GM21825 (cell line): ENCODE measurements around the gene MRPS33.
A peak's percentile ranks its signal among the peaks of the same experiment; 100 is the strongest.
"Not testable (repeated sequence)": the region's sequence is repeated elsewhere in the genome, so short reads cannot be mapped to it uniquely, and the experiment has no call there.

Experiments used
- ATAC-seq: cut with Tn5 transposase; IDR thresholded peaks from one replicate; pipeline ENCODE4 v1.9.1; 2021; ENCODE audit warnings: mild to moderate bottlenecking, moderate library complexity; ENCODE audit not compliant: unreplicated experiment

MRPS33 gene

GRCh38 chr7:141014524-141015395, at the start of gene MRPS33:
Gene MRPS33, minus strand, starts transcription at chr7:141014952. Its CDS starts 4,319 bp downstream, at chr7:141010633.
- ATAC-seq, result peak; percentile 99

DNA sequence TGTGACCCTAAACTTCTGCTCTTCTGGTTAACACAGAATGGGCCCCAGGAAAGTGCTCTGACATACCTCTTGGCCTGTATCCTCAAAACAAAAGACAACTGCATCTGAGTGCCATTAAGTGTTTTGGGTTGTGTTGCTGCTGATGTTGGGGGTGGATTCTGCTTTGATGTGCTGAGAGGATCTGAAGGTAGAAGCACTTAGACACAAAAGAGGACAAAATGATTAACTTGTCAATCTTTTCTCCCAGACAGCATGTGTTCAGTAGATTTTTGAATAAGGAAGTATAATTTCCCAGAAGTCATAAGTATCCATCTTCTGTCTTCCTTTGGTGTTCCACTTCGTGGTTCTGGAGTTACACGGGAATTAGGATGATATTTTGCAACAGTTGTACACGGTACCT, 43.0 kb upstream of the MRPS33 start:
- ATAC-seq, result no peak

- no peak for ATAC-seq
These were observed 40.4 kb upstream of the MRPS33 start for GRCh38 chr7:141055146-141055545.

- no peak for ATAC-seq
These were observed 38.9 kb upstream of the MRPS33 start for GRCh38 chr7:141053626-141054025.

- no peak for ATAC-seq
These were observed 31.3 kb upstream of the MRPS33 start for GRCh38 chr7:141045842-141046620.

DNA sequence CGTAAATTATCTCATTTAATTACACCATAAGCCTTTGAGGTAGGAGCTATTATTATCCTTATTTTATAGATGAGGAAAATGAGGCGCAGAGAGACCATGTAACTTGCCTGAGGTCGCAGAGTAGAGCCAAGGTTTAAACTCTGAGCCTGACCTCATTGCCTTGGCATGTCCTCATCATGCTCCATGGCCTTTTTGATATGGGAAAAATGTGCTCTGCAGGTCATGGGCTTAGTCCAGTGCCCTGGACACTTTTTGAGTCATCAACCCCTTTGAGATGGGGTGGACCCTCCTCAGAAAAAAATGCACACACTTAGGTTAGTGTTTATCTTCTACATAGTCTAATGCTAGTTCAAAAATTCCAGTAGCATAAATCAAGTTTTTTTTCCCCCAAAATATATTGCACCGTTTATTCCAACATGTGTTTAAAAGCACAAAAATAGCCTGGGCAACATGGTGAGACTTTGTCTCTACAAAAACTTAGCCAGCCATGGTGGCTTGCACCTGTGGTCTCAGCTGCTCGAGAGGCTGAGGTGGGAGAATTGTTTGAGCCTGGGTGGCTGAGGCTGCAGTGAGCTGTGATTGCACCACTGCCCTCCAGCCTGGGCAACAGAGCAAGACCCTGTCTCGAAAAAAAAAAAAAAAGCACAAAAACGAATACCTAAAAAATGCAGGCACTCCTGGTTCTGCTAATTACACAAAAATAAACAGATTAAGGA, 30.5 kb upstream of the MRPS33 start:
- no peak for ATAC-seq

GRCh38 chr7:141043616-141044015, 28.9 kb upstream of the MRPS33 start:
- ATAC-seq, result no peak

GRCh38 chr7:141042222-141043193, 27.8 kb upstream of the MRPS33 start:
- ATAC-seq, result no peak

GRCh38 chr7:141039376-141039775, 24.6 kb upstream of the MRPS33 start:
- ATAC-seq, result no peak

GRCh38 chr7:141038100-141038499, 23.3 kb upstream of the MRPS33 start:
- not testable (repeated sequence) for ATAC-seq

GRCh38 chr7:141032539-141033323, 18.0 kb upstream of the MRPS33 start:
- not testable (repeated sequence) for ATAC-seq

DNA sequence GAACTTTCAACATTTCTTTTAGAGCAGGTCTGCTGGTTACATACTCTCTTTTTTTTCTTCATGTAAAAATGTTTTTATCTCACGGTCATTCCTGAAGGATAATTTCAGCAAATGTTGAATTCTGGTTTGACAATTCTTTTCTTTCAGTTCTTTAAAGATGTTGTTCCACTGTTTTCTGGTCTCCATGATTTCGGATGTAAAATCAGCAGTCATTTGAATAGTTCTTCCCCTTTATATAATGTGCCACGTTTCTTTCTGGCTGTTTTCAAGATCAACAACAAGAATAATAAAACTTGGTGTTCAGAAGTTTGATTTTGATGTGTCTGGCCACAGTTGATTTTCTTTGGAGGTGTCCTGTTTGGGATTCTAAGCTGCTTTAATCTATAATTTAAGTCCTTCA, 14.0 kb upstream of the MRPS33 start:
- no peak for ATAC-seq

DNA sequence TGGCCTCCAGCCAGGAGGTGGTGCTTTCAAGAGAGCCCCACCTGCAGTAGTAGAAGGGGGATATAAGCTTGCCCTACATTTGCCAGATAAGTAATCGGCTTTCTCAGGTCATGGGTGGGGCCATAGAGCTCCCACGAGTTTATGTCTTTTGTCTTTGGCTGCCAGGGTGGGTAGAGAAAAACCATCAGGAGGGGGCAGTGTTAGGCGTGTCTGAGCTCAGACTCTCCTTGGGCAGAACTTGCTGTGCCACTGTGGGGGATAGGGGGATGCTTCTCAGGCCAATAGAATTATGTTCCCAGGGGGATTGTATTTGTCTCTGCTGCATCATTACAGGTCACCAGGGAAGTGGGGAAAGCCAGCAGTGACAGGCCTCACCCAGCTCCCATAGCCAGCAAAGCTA, 12.3 kb upstream of the MRPS33 start:
- no peak for ATAC-seq

DNA sequence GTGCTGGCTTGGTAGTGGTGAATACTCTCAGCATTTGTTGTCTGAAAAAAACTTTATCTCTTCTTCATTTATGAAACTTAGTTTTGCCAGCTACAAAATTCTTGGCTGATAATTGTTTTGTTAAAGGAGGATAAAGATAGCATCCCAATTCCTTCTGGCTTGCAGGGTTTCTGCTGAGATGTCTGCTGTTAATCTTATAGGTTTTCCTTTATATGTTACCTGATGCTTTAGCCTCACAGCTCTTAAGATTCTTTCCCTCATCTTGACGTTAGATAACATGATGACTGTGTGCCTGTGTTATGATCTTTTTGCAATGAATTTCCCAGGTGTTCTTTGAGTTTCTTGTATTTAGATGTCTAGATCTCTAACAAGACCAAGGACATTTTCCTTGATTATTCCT, 9.9 kb upstream of the MRPS33 start:
- ATAC-seq, result no peak

DNA sequence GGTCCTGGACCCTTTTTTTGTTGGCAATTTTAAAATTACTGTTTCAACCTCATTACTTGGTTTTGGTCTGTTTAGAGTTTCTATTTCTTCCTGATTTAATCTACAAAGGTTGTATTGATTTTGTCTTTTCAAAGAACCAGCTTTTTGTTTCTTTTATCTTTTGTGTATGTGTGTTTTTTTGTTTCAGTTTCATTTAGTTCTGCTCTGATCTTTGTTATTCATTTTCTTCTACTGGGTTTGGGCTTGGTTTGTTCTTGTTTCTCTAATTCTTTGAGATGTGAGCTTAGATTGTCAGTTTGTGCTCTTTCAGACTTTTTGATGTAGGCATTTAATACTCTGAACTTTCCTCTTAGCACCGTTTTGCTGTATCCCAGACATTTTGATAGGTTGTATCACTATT, 8.5 kb upstream of the MRPS33 start:
- ATAC-seq, result no peak

DNA sequence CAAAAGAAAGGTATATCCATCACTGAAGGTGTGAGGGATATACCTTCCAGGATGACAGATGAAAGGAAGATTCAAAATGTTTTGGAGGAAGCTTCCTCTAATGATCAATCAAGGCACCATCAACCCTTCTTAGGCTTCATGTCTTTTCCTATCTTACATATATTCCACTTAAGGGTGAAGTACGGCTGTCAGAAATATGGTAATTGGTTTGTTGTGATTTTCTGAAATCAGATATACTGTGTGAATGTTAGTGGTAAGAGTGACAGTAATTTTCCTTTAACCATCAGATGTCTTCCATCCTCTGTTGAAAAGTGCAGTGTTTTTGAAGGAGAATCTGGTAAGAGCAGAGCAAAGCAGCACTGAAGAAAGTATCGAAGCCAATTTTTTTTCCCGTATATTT, 2.8 kb upstream of the MRPS33 start:
- ATAC-seq, result no peak

- no peak for ATAC-seq
These were observed 1.6 kb upstream of the MRPS33 start for GRCh38 chr7:141016349-141016748.

DNA sequence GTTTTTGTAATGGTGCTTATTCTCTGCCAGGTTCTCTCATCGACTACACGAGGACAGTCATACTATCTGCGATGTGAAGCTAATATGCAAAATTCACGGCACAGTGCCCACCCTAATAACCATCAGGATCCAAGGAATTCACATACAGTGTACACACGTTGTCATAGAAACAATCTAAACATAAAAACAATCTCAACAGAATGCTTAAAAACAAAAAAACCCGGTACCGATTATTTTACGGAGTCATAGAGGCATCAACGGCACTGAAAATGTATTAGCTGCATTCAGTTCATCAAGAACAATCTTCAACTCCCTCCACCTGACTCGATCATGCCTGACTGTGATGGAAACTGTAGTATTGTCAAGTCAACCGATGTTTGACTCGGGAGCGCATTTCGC, 628 bp downstream of the MRPS33 start:
- ATAC-seq, result peak; percentile 4

GRCh38 chr7:141013345-141013715, 1.4 kb downstream of the MRPS33 start:
- no peak for ATAC-seq
